ENCODE results near the gene SF3B1.
"Not testable (repeated sequence)": the region's sequence is repeated elsewhere in the genome, so short reads cannot be mapped to it uniquely, and the experiment has no call there.

The SF3B1 gene, protein sequence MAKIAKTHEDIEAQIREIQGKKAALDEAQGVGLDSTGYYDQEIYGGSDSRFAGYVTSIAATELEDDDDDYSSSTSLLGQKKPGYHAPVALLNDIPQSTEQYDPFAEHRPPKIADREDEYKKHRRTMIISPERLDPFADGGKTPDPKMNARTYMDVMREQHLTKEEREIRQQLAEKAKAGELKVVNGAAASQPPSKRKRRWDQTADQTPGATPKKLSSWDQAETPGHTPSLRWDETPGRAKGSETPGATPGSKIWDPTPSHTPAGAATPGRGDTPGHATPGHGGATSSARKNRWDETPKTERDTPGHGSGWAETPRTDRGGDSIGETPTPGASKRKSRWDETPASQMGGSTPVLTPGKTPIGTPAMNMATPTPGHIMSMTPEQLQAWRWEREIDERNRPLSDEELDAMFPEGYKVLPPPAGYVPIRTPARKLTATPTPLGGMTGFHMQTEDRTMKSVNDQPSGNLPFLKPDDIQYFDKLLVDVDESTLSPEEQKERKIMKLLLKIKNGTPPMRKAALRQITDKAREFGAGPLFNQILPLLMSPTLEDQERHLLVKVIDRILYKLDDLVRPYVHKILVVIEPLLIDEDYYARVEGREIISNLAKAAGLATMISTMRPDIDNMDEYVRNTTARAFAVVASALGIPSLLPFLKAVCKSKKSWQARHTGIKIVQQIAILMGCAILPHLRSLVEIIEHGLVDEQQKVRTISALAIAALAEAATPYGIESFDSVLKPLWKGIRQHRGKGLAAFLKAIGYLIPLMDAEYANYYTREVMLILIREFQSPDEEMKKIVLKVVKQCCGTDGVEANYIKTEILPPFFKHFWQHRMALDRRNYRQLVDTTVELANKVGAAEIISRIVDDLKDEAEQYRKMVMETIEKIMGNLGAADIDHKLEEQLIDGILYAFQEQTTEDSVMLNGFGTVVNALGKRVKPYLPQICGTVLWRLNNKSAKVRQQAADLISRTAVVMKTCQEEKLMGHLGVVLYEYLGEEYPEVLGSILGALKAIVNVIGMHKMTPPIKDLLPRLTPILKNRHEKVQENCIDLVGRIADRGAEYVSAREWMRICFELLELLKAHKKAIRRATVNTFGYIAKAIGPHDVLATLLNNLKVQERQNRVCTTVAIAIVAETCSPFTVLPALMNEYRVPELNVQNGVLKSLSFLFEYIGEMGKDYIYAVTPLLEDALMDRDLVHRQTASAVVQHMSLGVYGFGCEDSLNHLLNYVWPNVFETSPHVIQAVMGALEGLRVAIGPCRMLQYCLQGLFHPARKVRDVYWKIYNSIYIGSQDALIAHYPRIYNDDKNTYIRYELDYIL

GRCh38 chr2:197434541-197435513 is at the start of gene SF3B1:
Gene SF3B1, minus strand, starts transcription at chr2:197435028. Its CDS starts 29 bp downstream, at chr2:197434999.
- peak; percentile 95 for DNase-seq

DNA sequence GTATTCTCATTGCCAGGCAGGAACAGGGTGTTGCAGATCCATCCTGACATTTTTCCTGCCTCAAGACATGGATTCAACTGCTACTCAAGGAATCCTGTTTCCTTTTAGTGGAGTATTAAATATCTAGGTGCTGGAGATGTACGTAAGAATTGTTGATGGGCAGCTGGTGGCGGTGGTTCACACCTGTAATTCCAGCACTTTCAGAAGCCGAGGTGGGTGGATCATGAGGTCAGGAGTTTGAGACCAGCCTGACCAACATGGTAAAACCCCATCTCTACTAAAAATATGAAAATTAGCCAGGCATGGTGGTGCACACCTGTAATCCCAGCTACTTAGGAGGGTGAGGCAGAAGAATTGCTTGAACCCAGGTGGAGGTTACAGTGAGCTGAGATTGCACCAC is 49.4 kb upstream of the SF3B1 start:
- not testable (repeated sequence) for DNase-seq

GRCh38 chr2:197480165-197481036 is 45.6 kb upstream of the SF3B1 start:
- DNase-seq = no peak

DNA sequence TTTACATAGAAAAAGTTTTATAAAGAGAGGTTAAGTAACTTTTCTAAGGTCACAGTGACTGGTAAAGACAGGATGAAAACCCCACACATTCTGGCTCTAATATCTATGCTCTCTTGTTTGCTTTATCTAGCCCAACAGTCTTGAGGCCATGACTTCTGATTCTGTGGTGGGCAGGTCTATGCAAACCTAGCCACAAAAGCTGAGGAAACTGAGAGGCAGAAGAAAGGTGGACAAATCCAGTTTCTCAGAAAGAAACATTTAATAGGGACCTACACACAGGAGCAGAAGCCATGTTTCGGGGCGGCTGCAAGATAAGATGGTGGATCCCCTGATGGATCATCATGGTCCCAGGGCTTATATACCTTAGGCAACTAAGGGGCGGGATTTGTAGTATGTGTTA is 43.0 kb upstream of the SF3B1 start:
- no peak for DNase-seq

GRCh38 chr2:197472166-197472565 is 37.3 kb upstream of the SF3B1 start:
- DNase-seq = no peak

DNA sequence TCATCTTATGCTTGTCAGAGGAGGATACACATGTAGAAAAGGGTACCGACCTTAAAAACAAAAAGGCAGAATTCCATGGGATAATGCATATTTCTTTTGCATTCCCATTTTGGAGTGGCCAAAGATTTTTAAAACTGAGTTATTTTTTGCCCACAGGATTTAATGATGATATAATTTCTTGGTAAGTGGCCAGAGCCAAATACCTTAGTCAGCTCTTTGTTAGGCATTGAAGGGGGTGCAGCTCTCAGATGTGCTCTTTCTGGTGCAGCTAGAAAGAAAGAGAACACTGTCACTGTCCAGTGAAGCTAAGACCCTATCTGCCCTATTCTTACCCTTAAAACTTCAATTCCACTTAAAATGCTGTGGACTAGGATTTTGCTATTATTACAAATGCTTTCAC is 29.3 kb upstream of the SF3B1 start:
- no peak for DNase-seq

DNA sequence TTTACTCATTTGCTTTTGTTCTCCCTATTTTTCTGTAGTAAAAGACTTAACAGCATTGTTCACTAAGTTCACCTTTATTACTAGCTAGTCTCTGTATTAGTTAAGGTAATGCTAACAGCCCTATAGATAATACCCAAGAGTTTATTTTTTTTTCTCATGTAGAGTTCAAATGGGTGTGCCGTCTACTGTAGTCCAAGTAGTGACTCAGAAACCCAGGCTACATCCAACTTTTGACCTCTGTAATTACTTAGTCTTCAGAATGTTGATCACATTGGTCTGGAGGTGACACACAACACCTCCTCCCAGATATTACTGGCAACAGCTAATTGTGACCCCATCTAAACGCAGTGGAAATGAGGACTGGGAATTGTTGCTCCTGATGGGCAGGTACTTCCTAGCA is 26.2 kb upstream of the SF3B1 start:
- no peak for DNase-seq

- DNase-seq = no peak
Measured at GRCh38 chr2:197460649-197461048, 25.8 kb upstream of the SF3B1 start.

- DNase-seq = no peak
Measured at GRCh38 chr2:197455428-197455827, 20.6 kb upstream of the SF3B1 start.

- DNase-seq = no peak
Measured at GRCh38 chr2:197454923-197455322, 20.1 kb upstream of the SF3B1 start.

DNA sequence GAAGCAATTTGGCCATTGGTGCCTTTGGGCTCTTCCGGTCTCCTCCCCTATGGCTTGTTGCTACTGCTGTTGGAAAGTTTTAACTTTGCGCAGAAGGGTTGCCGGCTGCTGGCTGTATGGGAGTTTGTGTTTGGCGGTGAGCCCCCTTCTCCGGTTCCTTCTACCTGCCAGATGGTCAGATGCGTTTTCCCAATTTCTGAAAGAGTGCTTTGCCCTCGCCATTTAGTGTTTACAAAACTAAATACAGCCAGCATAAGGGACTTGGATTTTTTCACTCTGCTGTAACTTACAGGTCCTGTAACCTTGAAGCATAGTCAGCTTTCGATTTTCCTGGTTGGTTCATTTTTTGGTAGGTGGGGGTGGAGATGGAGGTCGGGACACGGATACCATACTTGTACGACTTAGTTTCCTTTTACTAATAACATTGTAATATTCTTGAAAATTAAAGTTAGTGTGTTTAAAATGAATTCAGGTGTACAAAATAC is 19.1 kb upstream of the SF3B1 start:
- no peak for DNase-seq

- peak; percentile 98 for DNase-seq
Measured at GRCh38 chr2:197453123-197453913, 18.5 kb upstream of the SF3B1 start, which contains the start of gene COQ10B. Gene COQ10B, plus strand, starts transcription at chr2:197453552. Its CDS starts 9 bp downstream, at chr2:197453561.

DNA sequence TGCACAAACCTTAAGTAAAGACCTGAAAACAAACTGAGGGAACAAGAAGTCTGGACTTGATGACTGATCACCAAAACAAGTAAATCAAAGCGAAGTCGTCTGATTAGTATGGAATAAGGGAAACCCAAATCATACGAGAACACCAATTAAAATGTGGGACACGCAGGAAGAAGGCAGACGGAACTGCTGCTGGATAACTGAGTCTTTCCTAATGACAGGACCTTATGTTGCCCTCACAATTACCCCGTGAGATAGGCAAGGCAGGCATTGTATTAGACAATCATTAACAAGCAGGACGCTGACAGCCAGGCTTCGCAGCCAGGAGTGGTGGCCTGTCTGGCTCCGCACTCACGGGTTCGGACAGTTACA is 17.9 kb upstream of the SF3B1 start:
- no peak for DNase-seq

- peak; percentile 50 for DNase-seq
Measured at GRCh38 chr2:197450935-197451358, 16.1 kb upstream of the SF3B1 start.

- DNase-seq = peak; percentile 68
Measured at GRCh38 chr2:197450465-197450864, 15.6 kb upstream of the SF3B1 start.

- DNase-seq = no peak
Measured at GRCh38 chr2:197446844-197447243, 12.0 kb upstream of the SF3B1 start.

- DNase-seq = no peak
Measured at GRCh38 chr2:197445746-197446145, 10.9 kb upstream of the SF3B1 start.

DNA sequence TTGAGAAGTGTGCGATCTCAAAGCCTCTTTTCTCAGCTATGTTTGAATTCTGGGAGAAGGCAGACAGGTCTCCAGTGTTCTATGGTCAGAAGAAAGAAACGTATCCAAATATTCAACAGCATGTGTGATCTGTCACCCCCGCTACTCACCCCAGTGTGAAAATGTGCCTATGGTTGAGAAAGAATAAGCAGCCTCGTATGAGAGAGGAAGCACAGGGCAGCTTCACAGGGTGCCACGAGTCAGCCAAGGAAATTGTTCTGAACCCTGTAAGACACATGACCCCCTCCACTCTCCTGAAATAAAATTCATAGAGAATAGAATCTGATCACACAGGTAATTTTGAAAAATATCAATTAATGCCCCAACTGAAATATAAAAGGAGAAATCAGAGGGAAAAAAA is 8.0 kb upstream of the SF3B1 start:
- no peak for DNase-seq

DNA sequence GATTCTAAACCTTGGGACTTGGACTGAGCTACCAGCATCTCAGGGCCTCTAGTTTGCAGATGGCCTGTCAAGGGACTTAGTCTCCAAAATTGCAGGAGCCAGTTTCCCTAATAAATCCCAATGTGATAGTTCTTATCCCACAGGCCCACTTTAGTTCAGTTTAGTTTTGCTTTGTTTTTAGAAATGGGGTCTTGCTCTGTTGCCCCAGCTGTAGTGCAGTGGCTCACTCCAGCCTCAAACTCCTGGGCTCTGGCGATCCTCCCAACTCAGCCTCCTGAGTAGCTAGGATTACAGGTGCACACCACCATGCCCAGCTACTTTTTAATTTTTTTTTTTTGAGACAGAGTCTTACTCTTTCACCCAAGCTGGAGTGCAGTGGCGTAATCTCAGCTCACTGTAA is 2.6 kb upstream of the SF3B1 start:
- DNase-seq = no peak

Data from NCI-H69 (cell line).